NCI-H748 (cell line): ENCODE results near the gene AK5.
A peak's percentile ranks its signal among the peaks of the same experiment; 100 is the strongest.
"Not testable (repeated sequence)": the region's sequence is repeated elsewhere in the genome, so short reads cannot be mapped to it uniquely, and the experiment has no call there.

ENCODE experiments used
- DNase-seq: peaks from one replicate; lab custom pipeline; 2025; ENCODE audit not compliant: unreplicated experiment; lab: John Stamatoyannopoulos, UW

AK5 gene

DNA sequence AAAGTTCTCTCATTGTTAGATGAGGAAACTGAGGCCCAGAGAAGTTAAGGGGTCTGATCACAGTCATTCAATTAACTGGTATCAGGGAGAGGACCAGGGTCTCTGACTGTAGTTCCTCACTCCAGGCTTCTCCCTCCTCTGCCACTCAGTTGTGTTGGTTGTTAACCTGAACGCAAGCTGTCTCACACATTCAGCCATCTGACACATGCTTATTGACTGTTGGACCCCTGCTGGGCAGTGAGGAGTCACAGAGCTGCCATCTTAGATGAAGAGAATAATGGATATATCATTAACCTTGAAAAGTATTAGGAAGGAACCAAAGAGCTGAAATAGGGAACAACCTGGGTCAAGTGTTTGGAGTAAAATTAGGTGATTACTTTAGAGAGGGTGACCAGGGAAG, 205.8 kb downstream of the AK5 start:
- peak; percentile 9 for DNase-seq

DNA sequence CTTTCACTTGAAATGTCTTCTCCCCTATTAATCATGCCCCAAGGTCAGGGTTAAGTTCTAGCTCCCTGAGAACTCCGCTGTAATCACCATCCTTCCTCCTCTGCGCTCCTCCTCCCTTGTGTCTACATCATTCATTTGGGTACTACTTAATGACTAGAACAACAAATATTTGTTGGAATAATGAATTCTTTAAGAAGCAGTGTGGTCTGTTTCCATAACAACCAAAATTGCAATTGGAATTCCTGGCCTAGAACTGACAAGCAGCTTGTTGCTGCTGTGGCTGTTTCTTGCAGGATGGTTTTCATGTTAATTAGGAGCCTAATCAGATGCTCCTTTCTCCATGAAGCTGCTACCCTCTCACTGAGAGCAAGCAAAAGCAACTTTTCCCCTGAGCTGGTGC, 208.1 kb downstream of the AK5 start:
- DNase-seq, result no peak

DNA sequence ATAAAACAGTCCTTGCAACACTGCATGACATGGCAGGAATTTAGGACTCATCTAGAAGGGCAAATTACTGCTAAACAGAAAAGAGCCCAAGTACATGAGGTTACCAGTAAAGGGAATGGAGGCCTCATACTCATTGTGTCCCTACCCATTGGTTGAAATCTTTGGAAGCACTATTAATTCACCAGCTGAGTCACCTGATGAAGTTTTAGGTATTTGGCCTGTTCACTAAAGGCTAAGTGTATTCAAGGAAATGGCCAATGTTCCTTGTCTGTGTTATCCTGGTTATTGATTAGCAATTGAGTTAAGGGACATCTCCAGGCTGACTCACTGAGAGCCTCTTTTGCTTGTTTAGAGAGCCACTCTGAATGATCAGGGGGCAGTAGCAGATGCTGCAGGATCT, 212.2 kb downstream of the AK5 start:
- DNase-seq, result no peak

DNA sequence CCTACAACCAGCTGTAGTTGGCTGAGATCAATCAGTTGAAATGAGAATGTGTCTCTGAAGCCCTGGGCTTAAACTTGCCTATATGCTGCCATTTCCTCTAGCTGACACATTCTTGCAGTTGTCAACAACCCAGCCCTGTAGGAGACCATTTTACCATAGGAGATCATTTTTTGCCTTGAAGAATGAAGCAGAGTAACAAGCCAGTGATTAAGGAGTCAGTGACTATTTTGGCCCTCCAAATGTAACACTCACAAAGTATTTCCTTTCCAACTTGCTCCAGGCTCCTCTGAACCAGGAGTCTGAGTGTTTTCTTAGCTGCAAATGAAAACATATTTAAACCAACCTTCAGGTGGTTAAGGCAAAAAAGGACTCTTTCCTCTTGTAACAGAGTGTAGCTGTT, 217.1 kb downstream of the AK5 start:
- DNase-seq, result no peak

DNA sequence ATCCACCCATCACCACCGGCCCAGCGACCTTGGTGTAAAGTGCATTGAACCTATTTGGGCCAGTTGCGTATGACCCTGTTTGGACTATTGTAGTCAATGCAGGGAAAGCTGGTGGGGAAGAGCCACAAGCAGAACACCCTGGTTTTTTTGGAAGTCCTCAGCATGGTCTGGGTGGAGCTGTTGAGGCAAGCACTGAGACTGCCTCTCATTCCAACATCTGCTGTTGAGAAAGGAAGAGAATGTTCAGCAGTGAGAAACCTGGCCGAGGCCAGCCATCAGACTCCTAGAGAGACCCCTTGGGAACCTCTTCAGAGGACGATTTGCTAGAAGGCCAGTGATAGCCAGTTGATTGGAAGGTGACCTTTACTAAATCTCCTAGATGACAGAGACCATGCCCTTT, 217.6 kb downstream of the AK5 start:
- no peak for DNase-seq

DNA sequence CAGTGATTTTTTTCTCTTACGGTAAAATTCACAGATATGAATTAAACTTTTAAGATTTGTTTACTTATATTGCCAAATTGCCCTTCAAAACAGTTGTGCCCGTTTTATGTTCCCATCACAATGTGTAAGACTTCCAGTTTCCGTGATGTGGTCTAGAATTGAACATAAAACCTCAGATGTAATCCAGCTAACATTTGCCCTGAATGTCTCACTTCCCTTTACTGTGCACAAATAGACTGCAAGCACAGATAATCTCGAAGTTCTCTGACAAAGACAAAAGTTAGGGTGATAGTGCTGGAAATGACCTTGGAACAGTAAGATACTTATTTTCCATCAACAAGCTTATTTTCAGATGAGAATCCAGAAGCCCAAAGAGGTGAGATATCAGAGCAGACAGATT, 223.2 kb downstream of the AK5 start:
- no peak for DNase-seq

DNA sequence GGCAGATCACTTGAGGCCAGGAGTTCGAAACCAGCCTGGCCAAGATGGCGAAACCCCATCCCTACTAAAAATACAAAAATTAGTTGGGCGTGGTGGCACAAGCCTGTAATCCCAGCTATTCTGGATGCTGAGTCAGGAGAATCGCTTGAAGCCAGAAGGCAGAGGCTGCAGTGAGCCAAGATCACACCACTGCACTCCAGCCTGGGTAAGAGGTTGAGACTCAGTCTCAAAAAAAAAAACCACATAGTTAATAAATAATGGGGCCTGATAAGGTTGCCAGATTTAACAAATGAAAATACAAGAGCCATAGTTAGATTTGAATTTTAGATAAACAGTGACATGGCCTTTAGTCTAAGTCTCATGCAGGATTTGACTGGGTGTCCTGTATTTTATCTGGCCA, 225.0 kb downstream of the AK5 start:
- DNase-seq, result no peak

DNA sequence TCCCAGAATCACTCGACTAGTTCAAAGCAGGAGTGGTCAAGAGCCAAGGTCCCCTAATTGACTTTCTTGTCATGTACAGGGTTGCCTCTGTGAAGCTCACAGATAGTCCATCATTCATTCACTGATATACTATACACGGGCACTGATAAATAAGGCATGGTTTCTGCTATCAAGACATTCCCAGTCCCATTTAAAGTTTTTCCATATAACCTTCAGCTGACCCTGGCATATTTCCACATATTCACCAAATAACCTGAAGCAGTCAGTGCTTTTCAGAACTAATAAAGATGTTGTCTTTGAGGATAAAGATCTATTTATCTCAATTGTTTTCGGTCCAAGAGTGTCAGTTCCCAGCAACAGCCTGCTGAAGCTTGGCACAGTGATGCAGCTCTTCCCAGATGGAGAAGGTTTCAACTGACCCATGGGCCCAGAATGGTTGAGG, 227.3 kb downstream of the AK5 start:
- no peak for DNase-seq

GRCh38 chr1:77509898-77510297, 228.1 kb downstream of the AK5 start:
- no peak for DNase-seq

DNA sequence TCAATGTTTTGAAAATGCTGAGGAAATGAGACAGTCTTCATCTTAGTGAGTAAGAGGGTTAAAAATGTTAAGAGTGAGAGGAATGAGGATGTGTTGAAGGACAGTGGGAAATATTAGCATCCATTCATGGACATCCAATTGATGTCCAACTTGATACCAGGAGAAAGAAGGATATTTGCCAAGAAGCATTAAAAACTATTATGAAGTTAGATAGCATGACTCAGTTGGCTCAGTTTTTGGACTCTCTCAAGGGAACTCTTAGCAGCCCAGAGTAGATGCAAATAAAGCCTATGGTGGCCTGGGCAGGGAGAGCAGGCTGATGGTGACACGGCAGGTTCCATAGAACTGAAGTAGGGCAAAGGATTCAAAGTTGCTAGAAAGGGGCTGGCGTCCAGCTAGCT, 229.6 kb downstream of the AK5 start:
- DNase-seq, result no peak

DNA sequence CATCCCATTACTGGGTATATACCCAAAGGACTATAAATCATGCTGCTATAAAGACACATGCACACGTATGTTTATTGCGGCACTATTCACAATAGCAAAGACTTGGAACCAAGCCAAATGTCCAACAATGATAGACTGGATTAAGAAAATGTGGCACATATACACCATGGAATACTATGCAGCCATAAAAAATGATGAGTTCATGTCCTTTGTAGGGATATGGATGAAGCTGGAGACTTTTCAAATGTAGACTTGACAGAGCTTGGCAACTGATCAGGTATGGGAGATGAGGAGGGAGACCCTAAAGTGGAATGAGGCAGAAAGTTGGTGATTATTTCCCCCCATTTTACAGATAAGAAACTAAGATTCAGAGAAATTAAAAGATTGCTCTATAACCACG, 230.8 kb downstream of the AK5 start:
- DNase-seq, result not testable (repeated sequence)

DNA sequence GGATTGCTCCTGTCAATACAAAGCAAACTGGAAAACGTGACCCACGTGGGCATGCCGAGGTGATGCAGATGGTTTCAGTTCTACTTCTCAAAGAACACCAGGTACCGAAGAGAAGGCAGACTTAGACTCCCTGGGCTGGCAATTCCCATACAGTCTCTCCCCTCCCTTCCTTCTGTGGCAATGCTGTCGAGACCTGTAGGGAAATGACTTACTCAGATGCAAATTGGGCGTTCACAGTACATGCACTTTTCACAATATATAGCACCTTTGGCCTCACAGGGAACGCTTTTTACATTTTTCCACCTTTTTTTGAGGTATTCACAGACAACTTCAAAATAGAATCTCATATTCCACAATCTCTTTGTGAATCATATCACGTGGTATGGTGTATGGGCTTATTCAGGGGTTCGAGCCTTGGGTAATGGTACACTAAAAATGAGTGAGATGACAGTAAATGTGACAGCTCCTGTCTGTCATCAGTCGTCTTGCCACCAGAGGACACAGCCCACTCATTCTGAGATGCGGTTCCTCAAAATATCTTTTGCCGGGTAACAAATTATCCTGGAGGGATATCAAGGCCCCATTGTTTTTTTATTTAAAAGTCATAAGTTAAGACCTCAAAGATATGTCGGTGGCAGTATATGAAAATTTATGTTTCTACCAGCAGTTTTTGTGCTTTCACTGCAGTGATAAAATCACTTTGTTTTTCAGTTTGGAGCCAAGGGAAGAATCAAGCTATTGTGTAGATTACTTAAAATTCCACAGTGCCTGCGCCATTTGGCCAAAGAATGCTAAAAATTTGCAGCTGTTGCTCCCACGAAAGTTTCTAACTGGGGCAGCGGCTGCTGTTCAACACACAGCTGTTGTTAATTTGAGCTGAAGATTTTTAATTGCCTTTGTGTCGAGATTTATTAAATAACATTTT, 232.3 kb downstream of the AK5 start:
- no peak for DNase-seq

- DNase-seq, result no peak
Observed at GRCh38 chr1:77514921-77515776, 233.3 kb downstream of the AK5 start.

- DNase-seq, result no peak
Observed at GRCh38 chr1:77516106-77516505, 234.3 kb downstream of the AK5 start.

- no peak for DNase-seq
Observed at GRCh38 chr1:77524038-77524437, 242.2 kb downstream of the AK5 start.

DNA sequence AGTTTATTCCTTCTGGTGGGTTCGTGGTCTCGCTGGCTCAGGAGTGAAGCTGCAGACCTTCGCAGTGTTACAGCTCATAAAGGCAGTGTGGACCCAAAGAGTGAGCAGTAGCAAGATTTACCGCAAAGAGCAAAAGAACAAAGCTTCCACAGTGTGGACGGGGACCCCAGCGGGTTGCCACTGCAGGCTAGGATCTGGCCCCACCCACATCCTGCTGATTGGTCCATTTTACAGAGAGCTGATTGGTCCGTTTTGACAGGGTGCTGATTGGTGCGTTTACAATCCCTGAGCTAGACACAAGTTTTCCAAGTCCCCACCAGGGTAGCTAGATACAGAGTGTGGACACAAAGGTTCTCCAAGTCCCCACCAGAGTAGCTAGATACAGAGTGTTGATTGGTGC, 249.3 kb downstream of the AK5 start:
- not testable (repeated sequence) for DNase-seq

- DNase-seq, result not testable (repeated sequence)
Observed at GRCh38 chr1:77531596-77532280, 249.9 kb downstream of the AK5 start.

DNA sequence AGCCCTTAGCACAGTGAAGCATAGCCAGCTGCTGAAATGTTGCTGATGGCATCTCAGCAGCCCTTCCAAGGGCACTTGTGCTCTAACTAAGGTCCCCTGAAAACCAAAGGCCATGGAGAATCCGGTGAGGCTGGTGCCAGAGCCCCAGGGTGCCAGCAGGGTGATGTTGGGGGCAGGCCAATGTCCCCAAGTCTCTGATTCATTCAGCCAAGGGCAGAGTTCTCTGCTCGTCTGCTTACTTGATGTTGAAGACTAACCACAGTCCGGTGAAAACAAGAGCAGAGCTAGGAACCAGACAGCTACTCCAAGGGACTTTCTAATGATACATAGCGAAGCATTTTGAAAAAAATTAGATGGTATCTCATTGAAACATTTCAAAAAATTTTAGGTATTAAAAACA, 250.8 kb downstream of the AK5 start:
- DNase-seq, result no peak

GRCh38 chr1:77533660-77534305, 252.0 kb downstream of the AK5 start:
- DNase-seq, result peak; percentile 46

- DNase-seq, result no peak
Observed at GRCh38 chr1:77534456-77534855, 252.6 kb downstream of the AK5 start.

GRCh38 chr1:77536813-77537212, 255.0 kb downstream of the AK5 start:
- DNase-seq, result no peak
